Omental fat pad (tissue), 4 donors: ENCODE results near the gene MRPS30. TPM values are rescaled to one million over a fixed set of nuclear protein-coding genes. Genes with fewer than 3 reads are reported as not detected.
"Not testable (repeated sequence)": the region's sequence is repeated elsewhere in the genome, so short reads cannot be mapped to it uniquely, and the experiment has no call there.

Experiments used
- ATAC-seq: fragments of 150-250 bp; one replicate; pipeline ENCODE4 v1.9.1; 2016; ENCODE audit warnings: mild to moderate bottlenecking, moderate library complexity; ENCODE audit not compliant: low FRiP score
- DNase-seq: peaks from one replicate; pipeline ENCODE4 v3.0.0-alpha.2; 2019; ENCODE audit warnings: low spot score
- total RNA-seq, 4 donors: library from RNA; depleted of rRNA; stranded (reverse); fragments of >200 nt; gene quantifications; one replicate each; pipeline ENCODE4 v1.1.0, GENCODE V29; 2016
- TF ChIP-seq, protein P1 (sequence below), 3 donors: fragments of 450-650 bp; IDR thresholded peaks; one replicate each; pipeline ENCODE4 v1.5.1; 2016 to 2017; ENCODE audit warnings: antibody characterized with exemption in 3 of 3, mild to moderate bottlenecking in 3 of 3, moderate library complexity in 2 of 3

MRPS30 gene
- total RNA-seq, 4 donors from 2014 or later: 47.0 to 60.8 (median 54.0) TPM

DNA sequence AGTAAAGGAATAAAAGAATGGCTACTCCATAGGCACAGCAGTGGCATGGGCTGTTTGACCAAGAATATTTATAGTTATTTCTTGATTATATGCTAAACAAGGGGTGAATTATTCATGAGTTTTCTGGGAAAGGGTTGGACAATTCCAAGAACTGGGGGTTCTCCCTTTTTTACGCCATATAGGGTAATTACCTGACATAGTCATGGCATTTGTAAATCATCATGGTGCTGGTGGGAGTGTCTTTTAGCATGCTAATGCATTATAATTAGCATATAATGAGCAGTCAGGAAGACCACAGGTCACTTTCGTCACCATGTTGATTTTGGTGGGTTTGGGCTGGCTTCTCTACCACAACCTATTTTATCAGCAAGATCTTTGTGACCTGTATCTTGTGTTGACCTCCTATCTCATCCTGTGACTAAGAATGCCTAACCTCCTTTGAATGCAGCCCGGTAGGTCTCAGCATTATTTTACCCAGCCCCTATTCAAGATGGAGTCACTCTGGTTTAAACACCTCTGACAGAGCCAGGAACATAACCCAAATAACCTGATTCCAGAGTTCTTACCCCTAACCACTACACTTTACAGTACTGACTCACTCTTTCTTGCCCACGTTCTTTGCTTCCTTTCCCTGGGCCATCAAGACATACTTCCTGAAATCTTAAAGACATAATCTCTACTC, 25.0 kb upstream of the MRPS30 start:
- TF ChIP-seq, protein P1, sequence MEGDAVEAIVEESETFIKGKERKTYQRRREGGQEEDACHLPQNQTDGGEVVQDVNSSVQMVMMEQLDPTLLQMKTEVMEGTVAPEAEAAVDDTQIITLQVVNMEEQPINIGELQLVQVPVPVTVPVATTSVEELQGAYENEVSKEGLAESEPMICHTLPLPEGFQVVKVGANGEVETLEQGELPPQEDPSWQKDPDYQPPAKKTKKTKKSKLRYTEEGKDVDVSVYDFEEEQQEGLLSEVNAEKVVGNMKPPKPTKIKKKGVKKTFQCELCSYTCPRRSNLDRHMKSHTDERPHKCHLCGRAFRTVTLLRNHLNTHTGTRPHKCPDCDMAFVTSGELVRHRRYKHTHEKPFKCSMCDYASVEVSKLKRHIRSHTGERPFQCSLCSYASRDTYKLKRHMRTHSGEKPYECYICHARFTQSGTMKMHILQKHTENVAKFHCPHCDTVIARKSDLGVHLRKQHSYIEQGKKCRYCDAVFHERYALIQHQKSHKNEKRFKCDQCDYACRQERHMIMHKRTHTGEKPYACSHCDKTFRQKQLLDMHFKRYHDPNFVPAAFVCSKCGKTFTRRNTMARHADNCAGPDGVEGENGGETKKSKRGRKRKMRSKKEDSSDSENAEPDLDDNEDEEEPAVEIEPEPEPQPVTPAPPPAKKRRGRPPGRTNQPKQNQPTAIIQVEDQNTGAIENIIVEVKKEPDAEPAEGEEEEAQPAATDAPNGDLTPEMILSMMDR (IDR thresholded peaks at IDR 0.05): no peak
- ATAC-seq: no peak
- no peak for DNase-seq

DNA sequence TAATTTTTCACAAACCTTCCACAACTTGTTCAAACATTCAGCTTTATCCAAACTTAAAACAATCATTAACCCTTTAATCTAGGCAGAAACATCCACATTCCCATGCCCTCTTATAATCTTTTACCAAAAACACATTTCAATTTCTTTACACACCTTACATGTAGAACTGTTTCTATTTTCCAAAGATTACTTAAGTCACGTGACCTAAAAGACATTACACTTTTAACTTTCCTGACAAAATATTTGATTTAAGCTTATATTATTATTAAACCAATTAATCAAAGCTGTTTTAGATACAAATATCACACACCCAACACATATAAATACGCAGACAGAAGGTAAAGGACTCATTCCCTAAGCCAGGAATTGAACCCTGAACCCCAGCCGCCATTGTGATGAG, 21.0 kb upstream of the MRPS30 start:
- ATAC-seq: no peak
- no peak for DNase-seq
- TF ChIP-seq, protein P1 (IDR thresholded peaks at IDR 0.05): no peak

- not testable (repeated sequence) for ATAC-seq, DNase-seq
Measured at GRCh38 chr5:44789372-44789995, 19.3 kb upstream of the MRPS30 start.

GRCh38 chr5:44792031-44792673, 16.6 kb upstream of the MRPS30 start:
- ATAC-seq: not testable (repeated sequence)

DNA sequence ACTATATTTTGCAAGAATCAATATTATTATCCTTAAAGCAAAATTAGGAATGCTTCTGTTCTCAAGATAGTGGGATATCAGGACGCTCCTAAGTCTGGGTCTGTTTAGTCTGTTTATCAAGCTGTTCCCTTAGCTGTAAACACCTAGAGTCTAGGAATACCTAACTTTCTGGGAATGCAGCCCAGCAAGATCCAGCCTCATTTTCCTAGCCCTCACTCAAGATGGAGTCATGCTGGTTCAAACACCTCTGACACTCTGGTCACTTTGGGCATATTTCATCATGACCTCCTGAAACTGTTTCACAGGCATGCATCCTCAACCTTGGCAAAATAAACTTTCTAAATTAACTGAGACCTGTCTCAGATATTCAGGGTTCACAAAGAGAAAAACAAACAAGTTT, 14.4 kb upstream of the MRPS30 start:
- TF ChIP-seq, protein P1 (IDR thresholded peaks at IDR 0.05): no peak
- DNase-seq: no peak
- ATAC-seq: no peak

More at GRCh38 chr5:44792031-44792673, 16.6 kb upstream of the MRPS30 start:
- DNase-seq: not testable (repeated sequence)

GRCh38 chr5:44795496-44795895, 13.3 kb upstream of the MRPS30 start:
- ATAC-seq: no peak
- DNase-seq: no peak

GRCh38 chr5:44797841-44798240, 10.9 kb upstream of the MRPS30 start:
- DNase-seq: no peak
- TF ChIP-seq, protein P1 (IDR thresholded peaks at IDR 0.05): no peak
- no peak for ATAC-seq

More at GRCh38 chr5:44795496-44795895, 13.3 kb upstream of the MRPS30 start:
- TF ChIP-seq, protein P1 (IDR thresholded peaks at IDR 0.05): no peak

GRCh38 chr5:44801992-44802391, 6.8 kb upstream of the MRPS30 start:
- TF ChIP-seq, protein P1 (IDR thresholded peaks at IDR 0.05): no peak
- DNase-seq (no peak), ATAC-seq (no peak)
